Non-pigmented ciliary epithelial cell (primary cell): ENCODE measurements around the gene OR1E1.
"Not testable (repeated sequence)": the region's sequence is repeated elsewhere in the genome, so short reads cannot be mapped to it uniquely, and the experiment has no call there.

Experiments
- DNase-seq: peaks from one replicate; pipeline ENCODE4 v3.0.0-alpha.2; 2010; ENCODE audit warnings: low read depth

OR1E1 gene, protein sequence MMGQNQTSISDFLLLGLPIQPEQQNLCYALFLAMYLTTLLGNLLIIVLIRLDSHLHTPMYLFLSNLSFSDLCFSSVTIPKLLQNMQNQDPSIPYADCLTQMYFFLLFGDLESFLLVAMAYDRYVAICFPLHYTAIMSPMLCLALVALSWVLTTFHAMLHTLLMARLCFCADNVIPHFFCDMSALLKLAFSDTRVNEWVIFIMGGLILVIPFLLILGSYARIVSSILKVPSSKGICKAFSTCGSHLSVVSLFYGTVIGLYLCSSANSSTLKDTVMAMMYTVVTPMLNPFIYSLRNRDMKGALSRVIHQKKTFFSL

DNA sequence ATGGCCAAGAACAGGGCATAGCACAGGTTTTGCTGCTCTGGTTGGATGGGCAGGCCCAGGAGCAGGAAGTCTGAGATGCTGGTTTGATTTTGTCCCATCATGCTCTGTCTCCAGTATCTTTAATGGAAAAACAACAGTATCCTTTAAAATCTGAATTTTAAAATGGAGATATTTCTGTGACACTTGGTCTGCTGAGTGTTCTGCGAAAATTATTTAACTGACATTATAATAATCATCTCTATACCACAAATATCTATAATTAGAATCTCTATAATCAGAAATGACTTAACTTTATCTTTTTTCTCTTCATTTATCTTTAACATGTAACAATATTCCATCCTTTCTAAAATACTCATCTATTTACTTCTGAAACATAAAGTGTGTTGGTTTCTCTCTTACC is at the start of gene OR1E1:
OR1E1 (minus strand) TSS at position 101 of the 400 bp plus-strand sequence; CDS start at position 101, 0 bp downstream.
- DNase-seq, result no peak

DNA sequence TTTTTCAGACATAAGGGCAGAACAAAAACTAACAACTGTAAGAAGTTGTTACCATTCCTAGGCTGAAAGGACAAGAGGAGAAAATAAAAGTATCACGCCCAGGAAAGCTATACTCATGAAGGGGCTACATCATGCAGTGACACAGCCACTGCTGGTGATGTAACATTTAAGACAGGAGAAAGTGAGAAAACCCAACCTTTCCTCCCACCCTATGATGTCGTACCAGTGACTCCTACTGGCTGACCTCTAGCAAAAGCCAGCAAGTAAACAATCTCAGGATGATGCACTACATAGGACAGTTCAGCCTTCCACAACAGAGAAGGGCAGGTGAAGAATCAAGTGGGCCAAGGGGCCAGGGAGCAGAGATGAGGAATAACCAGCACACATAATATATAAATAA is 49.4 kb upstream of the OR1E1 start:
- no peak for DNase-seq

DNA sequence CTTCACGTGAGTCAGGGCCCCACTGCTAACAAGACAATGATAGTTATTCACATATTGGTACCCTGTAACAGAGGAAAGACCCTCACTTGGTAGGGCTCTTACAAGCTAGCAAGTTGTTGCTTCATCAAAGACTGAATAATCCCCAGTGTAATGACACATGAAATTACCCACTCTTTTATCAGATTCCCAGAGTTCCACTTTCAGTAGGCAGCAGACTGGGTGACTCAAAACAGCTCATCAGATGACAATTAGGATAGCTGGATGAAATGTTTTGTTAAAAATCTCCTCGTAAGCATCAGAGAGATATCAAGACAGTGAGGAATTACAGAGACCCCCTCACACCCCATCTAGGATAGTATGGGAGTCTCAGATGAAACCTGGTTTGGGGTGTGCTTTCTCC is 42.2 kb upstream of the OR1E1 start:
- no peak for DNase-seq

DNA sequence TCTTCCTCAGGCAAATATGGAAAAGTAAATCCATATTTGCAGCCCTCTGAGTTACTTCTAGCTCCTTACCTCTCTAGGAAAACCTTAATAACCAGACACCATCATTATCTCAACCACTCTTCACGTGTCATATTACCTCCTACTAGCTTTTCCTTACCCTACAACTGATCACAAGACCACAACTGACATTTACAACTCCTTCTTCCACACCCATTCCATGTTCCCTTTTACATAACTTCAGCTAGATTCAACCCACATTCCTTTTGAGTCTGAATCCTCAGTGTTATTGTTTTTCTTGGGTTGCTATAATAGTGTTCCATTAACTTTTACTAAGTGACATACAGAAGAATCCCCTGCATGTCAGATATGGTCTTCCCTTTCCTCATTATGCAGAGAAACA is 40.2 kb upstream of the OR1E1 start:
- DNase-seq, result no peak

DNA sequence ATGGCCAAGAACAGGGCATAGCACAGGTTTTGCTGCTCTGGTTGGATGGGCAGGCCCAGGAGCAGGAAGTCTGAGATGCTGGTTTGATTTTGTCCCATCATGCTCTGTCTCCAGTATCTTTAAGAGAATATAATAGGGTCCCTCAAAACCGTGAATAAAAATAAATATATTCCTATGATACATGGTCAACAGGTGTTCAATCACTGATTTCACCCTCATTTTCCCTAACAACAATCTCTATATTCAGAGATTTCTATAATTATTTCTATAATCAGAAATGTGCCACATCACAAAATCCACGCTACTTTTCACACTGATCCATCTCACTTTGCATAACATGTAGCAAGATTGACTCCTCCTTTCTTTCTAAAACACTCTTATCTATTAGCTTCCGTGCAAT is 35.5 kb upstream of the OR1E1 start, which contains the start of gene OR1E2:
OR1E2 (minus strand) TSS at position 101 of the 400 bp plus-strand sequence; CDS start at position 101, 0 bp downstream.
- no peak for DNase-seq

DNA sequence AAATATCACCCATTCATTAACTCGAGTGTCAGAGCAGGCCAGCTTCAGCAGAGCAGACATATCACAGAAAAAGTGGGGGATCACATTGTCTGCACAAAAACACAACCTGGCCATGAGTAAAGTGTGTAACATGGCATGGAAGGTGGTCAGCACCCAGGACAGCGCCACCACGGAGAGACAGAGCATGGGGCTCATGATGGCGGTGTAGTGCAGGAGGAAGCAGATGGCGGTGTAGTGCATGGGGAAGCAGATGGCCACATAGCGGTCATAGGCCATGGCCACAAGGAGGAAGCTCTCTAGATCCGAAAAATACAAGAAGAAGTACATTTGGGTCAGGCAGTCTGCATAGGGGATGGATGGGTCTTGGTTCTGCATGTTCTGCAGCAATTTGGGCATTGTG is 35.0 kb upstream of the OR1E1 start:
- DNase-seq, result not testable (repeated sequence)

DNA sequence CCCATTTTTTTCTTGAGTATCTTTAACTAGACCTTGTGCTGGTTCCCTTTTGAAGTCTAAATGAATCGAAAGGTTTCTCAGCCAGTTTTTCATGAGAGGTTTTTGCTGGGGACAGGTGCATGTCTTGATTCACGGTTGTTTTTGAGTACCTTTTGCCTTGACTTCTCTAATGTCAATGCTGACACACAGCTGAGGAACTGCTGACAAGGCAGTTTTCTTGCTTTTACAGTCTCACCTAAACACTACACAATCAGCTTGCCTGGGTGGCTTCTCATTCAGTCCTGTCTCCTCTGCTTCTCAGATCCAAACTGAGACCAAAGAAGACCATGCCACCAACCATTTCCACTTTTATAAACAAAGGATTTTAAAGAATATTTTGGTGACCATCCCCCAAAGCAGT is 20.0 kb upstream of the OR1E1 start:
- no peak for DNase-seq

DNA sequence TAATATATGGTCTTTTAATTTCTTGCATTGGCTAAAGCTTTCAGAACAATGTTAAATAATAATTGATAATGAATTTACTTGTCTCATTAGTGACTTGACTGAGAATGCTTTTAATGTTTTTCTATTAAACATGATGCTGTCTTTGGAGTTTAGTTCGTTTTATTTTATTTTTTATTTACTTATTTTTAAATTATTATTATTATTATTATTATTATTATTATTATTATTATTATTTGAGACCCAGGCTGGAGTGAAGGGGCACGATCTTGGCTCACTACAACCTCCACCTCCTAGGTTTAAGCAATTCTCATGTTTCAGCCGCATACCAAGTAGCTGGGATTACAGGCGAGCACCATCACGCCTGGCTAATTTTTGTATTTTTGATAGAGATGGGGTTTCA is 17.4 kb upstream of the OR1E1 start:
- DNase-seq, result no peak

DNA sequence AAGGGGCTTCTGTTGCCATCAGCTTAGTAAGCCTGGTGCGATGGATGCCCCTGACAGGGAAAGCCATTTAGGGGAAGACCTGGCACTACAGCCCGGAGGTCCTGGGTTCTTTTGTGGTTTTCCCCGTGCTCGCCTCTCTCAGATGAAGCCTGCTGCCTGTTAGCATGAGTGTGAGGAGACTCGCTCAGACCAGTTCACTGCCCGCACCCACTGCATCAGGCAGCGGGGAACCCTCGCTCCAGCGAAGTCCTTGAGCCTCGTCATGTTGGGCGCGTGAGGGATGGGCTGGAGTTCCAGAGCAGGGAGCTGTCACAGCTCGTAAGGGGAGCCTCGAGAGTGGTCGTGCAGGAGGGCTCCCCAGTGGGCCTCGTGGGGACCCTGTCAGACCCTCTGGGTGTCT is 14.0 kb upstream of the OR1E1 start:
- not testable (repeated sequence) for DNase-seq

DNA sequence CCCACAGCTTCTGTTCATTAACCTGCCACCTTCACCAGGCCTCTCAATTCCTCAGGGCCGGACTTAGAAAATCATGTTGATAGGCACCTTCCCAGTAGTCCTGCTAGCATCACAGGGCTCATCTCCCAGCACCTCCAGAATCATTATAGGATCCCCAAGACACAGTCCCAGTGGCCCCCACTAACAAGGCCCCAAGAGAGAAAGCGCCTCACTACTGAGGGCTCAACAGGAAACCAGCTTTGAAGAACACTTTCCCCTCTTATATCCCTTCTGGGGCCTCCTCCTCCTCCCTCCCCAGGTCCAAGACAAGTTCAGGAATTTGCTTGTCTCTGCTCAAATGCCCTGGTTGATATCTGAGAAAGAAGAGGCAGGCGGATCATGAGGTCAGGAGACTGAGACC is 12.9 kb upstream of the OR1E1 start, which contains the start of gene OR3A3:
OR3A3 (plus strand) TSS at position 301 of the 400 bp plus-strand sequence.
- no peak for DNase-seq

DNA sequence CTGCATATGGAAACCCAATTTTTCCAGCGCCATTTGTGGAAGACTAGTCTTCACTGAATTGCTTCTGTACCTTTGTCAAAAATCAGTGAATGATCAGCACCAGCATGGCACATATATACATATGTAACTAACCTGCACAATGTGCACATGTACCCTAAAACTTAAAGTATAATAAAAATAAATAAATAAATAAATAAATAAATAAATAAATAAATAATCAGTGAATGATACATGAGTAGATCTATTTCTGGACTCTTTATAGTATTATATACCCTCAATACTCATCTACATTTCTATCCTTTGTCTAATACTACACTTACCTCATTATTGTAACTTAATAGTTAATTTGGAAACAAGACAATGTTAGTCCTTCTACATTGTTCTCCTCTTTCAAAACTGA is 5.6 kb upstream of the OR1E1 start:
- not testable (repeated sequence) for DNase-seq

DNA sequence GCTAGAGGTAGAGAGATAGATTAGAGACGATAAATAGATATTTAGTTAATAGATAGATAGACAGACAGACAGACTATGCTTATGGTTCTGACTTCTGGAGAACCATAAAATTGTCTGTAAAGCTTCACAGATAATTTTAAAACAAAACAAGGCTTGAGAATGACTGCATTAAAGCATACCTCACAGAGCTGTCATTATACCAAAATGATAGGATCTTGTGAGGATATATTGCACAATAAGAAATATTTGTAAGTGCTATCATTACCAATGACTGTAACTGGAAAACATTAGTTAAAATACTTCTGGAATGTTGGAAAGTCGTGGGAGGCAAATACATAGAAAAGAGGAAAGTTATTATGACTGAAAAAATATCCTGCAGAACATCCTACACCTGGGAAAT is 3.6 kb upstream of the OR1E1 start:
- DNase-seq, result no peak

DNA sequence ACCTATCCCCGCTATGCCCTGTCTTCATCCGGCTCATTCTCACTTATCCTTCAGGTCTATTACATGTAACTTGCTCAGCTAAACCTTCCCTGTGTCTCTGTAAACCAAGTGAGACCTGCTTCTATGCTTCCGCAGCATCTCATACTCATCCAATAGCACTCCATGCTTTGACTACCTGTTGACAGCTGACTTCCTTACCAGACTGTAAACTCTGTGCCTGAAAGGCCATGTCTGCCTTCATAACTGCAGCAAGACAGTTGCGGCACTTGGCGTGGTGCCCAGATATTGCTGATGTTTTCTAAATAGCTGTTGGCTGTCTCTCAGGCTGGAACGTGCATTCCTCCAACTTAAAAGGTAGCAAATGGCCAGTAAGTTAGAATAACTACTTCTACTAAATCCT is 1.8 kb upstream of the OR1E1 start:
- no peak for DNase-seq

DNA sequence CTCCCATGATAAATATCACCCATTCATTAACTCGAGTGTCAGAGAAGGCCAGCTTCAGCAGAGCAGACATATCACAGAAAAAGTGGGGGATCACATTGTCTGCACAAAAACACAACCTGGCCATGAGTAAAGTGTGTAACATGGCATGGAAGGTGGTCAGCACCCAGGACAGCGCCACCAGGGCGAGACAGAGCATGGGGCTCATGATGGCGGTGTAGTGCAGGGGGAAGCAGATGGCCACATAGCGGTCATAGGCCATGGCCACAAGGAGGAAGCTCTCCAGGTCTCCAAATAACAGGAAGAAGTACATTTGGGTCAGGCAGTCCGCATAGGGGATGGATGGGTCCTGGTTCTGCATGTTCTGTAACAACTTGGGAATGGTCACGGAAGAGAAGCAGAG is 409 bp downstream of the OR1E1 start:
- not testable (repeated sequence) for DNase-seq

DNA sequence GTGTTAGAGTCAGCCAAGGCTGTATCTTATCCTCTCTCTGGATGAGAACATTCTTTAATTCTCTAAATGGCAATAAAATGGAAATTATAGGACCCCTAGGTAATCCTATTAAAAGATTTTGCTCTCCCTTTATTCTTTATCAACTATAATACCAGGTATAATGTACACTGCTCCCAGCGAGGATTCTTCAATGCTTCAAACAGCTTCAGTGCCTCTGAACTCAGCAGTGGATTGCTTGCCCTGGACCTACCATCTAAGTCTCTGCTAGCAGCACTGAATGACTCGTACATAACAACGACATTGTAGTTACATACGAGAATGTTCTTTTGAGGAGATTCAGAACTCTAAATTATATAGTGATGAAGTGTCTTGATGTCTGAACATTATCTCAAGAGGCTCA is 8.4 kb downstream of the OR1E1 start:
- no peak for DNase-seq

DNA sequence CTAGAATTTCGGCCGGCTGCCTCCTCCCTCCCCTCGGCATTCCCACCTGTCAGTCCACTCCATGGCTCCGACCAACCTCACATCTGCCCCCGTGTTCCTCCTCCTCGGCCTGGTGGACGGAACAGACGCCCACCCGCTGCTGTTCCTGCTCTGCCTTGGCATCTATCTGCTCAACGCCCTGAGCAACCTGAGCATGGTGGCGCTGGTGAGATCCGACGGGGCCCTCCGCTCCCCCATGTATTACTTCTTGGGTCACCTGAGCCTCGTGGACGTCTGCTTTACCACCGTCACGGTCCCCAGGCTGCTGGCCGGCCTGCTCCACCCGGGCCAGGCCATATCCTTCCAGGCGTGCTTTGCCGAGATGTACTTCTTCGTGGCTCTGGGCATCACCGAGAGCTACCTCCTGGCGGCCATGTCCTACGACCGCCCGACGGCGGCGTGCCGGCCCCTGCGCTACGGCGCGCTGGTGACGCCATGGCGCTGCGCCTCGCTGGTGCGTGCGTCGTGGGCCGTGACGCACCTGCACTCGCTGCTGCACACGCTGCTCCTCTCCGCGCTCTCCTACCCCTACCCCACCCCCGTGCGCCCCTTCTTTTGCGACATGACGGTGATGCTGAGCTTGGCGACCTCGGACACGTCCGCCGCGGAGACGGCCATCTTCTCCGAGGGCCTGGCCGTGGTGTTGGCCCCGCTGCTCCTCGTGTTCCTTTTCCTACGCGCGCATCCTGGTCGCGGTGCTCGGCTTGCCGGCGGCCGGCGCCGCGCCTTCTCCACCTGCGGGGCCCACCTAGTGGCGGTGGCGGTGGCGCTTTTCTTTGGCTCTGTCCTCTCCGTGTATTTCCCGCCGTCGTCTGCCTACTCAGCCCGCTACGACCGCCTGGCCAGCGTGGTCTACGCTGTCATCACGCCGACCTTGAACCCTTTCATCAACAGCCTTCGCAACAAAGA is 12.1 kb downstream of the OR1E1 start, which contains the start of gene OR3A2:
OR3A2 (minus strand) TSS at position 440 of the 948 bp plus-strand sequence.
- DNase-seq, result no peak

DNA sequence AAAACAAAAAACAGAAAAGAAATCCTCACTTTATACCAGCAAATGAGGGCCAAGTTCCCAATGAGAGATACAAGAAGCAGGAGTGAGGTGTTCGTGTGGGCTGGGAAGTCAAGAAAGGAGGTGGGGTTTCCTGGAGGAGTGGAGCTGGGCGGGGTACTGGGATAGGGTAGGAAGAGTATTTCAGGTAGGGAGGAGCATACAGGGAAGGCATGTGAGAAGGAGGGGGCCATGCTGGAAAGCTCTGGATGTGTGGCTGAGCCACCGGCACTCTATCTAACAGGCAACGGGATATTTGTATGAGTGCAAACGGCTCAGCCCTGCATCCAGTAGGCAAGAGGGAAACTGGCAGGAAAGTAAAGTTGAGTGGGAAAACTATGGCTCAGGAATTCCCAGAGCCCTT is 16.3 kb downstream of the OR1E1 start:
- no peak for DNase-seq

DNA sequence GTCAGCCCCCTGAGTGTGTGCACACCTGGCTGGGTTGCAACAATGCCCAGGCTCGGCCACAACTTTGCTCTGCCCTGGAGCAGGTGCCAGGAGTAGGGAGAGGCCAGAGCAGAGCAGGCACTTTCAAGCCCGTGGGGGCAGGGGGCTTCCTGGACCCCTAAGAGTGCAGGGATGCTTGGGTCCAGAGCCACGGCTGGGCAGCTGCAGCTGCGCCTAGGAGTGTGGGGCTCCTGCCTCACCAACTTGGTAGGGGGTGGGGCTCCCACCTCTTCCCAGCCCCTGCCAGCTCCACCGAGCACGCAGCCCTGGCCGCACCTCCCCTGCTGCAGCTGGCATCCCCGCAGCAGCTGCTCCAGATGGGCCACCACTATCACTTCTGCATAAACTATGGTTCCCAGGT is 19.9 kb downstream of the OR1E1 start:
- DNase-seq, result no peak

DNA sequence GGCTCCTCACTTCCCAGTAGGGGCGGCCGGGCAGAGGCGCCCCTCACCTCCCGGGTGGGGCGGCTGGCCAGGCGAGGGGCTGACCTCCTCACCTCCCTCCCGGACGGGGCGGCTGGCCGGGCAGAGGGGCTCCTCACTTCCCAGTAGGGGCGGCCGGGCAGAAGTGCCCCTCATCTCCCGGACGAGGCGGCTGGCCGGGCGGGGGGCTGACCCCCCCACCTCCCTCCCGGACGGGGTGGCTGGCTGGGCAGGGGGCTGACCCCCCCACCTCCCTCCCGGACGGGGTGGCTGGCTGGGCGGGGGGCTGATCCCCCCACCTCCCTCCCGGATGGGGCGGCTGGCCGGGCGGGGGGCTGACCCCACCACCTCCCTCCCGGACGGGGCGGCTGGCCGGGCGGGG is 27.0 kb downstream of the OR1E1 start:
- not testable (repeated sequence) for DNase-seq
